Tibial nerve (tissue), 4 donors: ENCODE data around the gene BMP5. TPM values are rescaled to one million over a fixed set of nuclear protein-coding genes. Genes with fewer than 3 reads are reported as not detected.

Experiments used
- DNase-seq, 2 donors: peaks; one replicate each; pipeline ENCODE4 v3.0.0-alpha.2; 2019; ENCODE audit warnings: low spot score in 2 of 2
- H3K27ac ChIP-seq, 4 donors: fragments of 200-600 bp; sonication (generic) in 3 of 4; one replicate each; pipeline ENCODE4 v1.5.1; 2017 to 2019; ENCODE audit warnings: mild to moderate bottlenecking in 1 of 4
- H3K27me3 ChIP-seq, 2 donors: fragments of 200-600 bp; sonication (generic) in 1 of 2; one replicate each; pipeline versions ENCODE4 v1.5.1 to v1.6.0; 2017 to 2019
- H3K36me3 ChIP-seq, 3 donors: fragments of 200-600 bp; sonication (generic); one replicate each; pipeline ENCODE4 v1.5.1; 2018 to 2019
- H3K4me1 ChIP-seq, 4 donors: fragments of 200-600 bp; sonication (generic) in 3 of 4; one replicate each; pipeline ENCODE4 v1.5.1; 2017 to 2019
- H3K4me3 ChIP-seq, 4 donors: fragments of 200-600 bp; sonication (generic) in 3 of 4; one replicate each; pipeline ENCODE4 v1.5.1; 2017 to 2019; ENCODE audit warnings: mild to moderate bottlenecking in 1 of 4, moderate library complexity in 1 of 4
- H3K9me3 ChIP-seq, 4 donors: fragments of 200-600 bp; sonication (generic) in 3 of 4; one replicate each; pipeline ENCODE4 v1.5.1; 2017 to 2019
- CTCF ChIP-seq, 5 experiments: fragments of 200-600 bp in 3 of 5; fragments of 450-650 bp in 2 of 5; sonication (generic) in 3 of 5; IDR thresholded peaks; one replicate each; pipeline ENCODE4 v1.5.1; 2016 to 2019; ENCODE audit warnings: antibody characterized with exemption in 5 of 5, mild to moderate bottlenecking in 3 of 5, moderate library complexity in 2 of 5
- EP300 ChIP-seq, 2 donors: sonication (generic); formaldehyde crosslinking; IDR thresholded peaks; one replicate each; pipeline ENCODE4 v1.6.1; 2017; ENCODE audit warnings: antibody characterized with exemption in 2 of 2, mild to moderate bottlenecking in 1 of 2
- POLR2A ChIP-seq, 2 donors: fragments of 450-650 bp; IDR thresholded peaks; one replicate each; pipeline ENCODE4 v1.6.1; 2017; ENCODE audit warnings: antibody characterized with exemption in 2 of 2, mild to moderate bottlenecking in 2 of 2, moderate library complexity in 2 of 2
- WGBS, 2 donors: methylation state at CpG; one replicate each; pipeline ENCODE4 v1.1.5; 2018; 5-methylcytosine and 5-hydroxymethylcytosine counted together
- total RNA-seq, 4 donors: library from RNA; depleted of rRNA; stranded (reverse); fragments of >200 nt; gene quantifications; one replicate each; pipeline ENCODE4 v1.1.0, GENCODE V29; 2016

BMP5 gene
- total RNA-seq, 4 donors from 2014 or later = 0.44 to 1.5 (median 1.1) TPM

DNA sequence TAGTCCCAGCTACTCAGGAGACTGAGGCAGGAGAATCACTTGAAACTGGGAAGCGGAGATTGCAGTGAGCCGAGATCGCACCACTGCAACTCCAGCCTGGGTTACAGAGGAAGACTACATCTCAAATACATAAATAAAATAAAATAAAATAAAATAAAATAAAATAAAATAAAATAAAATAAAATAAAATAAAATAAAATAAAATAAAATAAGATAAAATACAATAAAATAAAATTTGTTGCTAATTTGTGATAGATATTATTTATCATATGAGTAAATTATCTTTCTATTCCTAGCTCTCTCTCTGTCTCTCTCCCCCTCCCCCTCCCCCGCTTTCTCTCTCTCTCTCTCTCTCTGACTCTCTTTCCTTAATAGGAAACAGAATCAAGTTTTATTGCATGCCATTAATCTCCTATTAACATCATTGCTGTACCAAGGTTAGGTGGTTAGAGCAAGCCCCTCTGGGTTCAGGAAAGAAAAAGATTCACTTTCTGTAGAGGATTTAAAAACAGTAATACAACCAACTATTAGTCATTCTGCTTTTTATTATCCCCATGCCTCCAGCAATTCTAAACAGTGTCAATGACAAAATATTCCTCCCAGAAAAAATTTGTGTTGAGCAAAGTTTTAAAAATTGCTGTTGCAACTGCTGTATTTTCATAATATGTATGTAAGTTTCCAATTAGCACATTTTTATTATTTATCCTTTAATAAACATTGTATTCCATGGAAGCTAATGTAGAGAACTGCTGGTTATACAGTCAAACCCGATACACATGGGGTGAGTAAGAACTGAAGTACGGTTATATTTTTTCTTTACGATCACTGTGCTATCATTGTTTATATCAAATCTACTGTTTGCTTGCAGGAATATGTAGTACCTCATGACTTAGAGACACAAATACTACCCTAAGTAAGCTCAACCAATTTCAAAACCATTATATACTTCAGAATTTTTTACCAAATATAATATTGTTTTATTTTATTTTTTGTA, 22.1 kb downstream of the BMP5 start:
- DNase-seq = no peak
- 91 to 92% methylated on average over 7 of the region's 7 CpGs for WGBS, 2 donors
- H3K27me3 ChIP-seq = no peaks in the 10 kb centered on the region
- no peak overlapping the region for H3K4me3 ChIP-seq
- no peaks in the 10 kb centered on the region for H3K9me3 ChIP-seq
- no peaks in the 10 kb centered on the region for H3K36me3 ChIP-seq
- no peak overlapping the region for H3K27ac ChIP-seq
- no peaks in the 10 kb centered on the region for H3K4me1 ChIP-seq
- TF ChIP-seq EP300 (IDR thresholded peaks at IDR 0.05) = no peak
- TF ChIP-seq CTCF (IDR thresholded peaks at IDR 0.05) = no peak
- no peak for TF ChIP-seq POLR2A (IDR thresholded peaks at IDR 0.05)

DNA sequence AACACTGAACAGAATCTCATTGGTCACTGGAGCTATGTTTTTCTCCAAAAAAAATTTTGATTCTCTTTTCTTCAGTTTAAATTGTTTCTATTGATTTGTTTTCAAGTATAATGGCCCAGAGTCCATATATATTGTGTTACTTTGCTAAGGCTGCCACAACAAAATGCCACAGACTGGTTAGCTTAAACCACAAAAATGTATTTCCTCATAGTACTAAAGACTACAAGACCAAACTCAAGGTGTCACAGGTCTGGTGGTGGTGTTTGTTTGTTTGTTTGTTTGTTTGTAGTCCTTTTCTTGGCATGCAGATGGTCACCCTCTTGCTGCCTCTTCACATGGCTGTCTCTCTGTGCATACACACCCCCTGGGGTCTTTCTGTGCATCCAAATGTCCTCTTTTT, 34.0 kb downstream of the BMP5 start:
- no peak overlapping the region for H3K4me3 ChIP-seq
- DNase-seq = no peak
- peaks cover 0 to 9% (median 0%) of the 10 kb centered on the region in 4 donors for H3K4me1 ChIP-seq
- no peak for TF ChIP-seq EP300 (IDR thresholded peaks at IDR 0.05)
- no peak for TF ChIP-seq POLR2A (IDR thresholded peaks at IDR 0.05)
- no peak for TF ChIP-seq CTCF (IDR thresholded peaks at IDR 0.05)
- H3K27me3 ChIP-seq = no peaks in the 10 kb centered on the region
- H3K9me3 ChIP-seq = no peaks in the 10 kb centered on the region
- H3K36me3 ChIP-seq = no peaks in the 10 kb centered on the region
- H3K27ac ChIP-seq = no peak overlapping the region

- H3K27ac ChIP-seq = no peak overlapping the region
- H3K36me3 ChIP-seq = no peaks in the 10 kb centered on the region
Observed at GRCh38 chr6:55839080-55839479, 36.3 kb downstream of the BMP5 start.

DNA sequence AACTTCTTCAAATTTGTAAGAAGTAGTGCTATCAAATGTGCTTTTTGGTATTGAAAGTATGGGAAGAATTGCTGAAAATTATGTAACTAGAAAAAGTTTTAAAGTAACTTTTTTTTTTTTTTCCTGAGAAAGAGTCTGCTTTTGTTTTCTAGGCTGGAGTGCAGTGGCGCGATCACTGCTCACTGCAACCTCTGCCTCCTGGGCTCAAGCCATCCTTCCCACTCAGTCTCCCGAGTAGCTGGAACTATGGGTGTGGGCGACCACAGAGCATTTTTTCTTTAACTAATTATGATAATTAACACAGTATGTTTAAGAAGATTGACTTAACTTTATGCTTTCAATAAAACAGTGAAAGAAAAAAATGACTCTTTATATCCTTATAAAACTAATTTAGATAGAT, 38.4 kb downstream of the BMP5 start:
- H3K4me3 ChIP-seq = no peak overlapping the region
- no peak for TF ChIP-seq CTCF (IDR thresholded peaks at IDR 0.05)
- no peak for TF ChIP-seq EP300 (IDR thresholded peaks at IDR 0.05)
- TF ChIP-seq POLR2A (IDR thresholded peaks at IDR 0.05) = no peak
- no peak overlapping the region for H3K27ac ChIP-seq
- H3K9me3 ChIP-seq = no peaks in the 10 kb centered on the region
- 17 to 23% methylated on average over 4 of the region's 4 CpGs for WGBS, 2 donors
- H3K4me1 ChIP-seq = peaks cover 0 to 18% (median 0%) of the 10 kb centered on the region in 4 donors
- H3K36me3 ChIP-seq = no peaks in the 10 kb centered on the region
- no peak for DNase-seq
- no peaks in the 10 kb centered on the region for H3K27me3 ChIP-seq

More at GRCh38 chr6:55839080-55839479, 36.3 kb downstream of the BMP5 start:
- Histone ChIP-seq H3K27me3 (no peaks in the 10 kb centered on the region), H3K9me3 (no peaks in the 10 kb centered on the region), H3K4me1 (peaks cover 0 to 18% (median 0%) of the 10 kb centered on the region in 4 donors), H3K4me3 (no peak overlapping the region)
- TF ChIP-seq CTCF (IDR thresholded peaks at IDR 0.05) = no peak
- no peak for TF ChIP-seq POLR2A (IDR thresholded peaks at IDR 0.05)
- TF ChIP-seq EP300 (IDR thresholded peaks at IDR 0.05) = no peak
- DNase-seq = no peak

- Histone ChIP-seq H3K4me1 (peaks cover 0 to 18% (median 0%) of the 10 kb centered on the region in 4 donors), H3K36me3 (no peaks in the 10 kb centered on the region), H3K27ac (peak overlapping the region in 2 of 4 donors; percentile 9 to 30), H3K9me3 (no peaks in the 10 kb centered on the region), H3K27me3 (no peaks in the 10 kb centered on the region), H3K4me3 (no peak overlapping the region)
- TF ChIP-seq EP300 (IDR thresholded peaks at IDR 0.05) = no peak
- TF ChIP-seq CTCF (IDR thresholded peaks at IDR 0.05) = no peak
- TF ChIP-seq POLR2A (IDR thresholded peaks at IDR 0.05) = no peak
- DNase-seq = no peak
- WGBS, 2 donors = 19 to 25% methylated on average over 3 of the region's 3 CpGs
Observed at GRCh38 chr6:55836481-55836880, 38.9 kb downstream of the BMP5 start.
